Vagina (tissue), 2 donors: Measurements from ENCODE around the gene MFN2.

Experiments used
- CTCF ChIP-seq, 3 experiments: fragments of 450-650 bp in 2 of 3; fragments of 200-600 bp in 1 of 3; sonication (generic) in 1 of 3; IDR thresholded peaks; one replicate each; pipeline ENCODE4 v1.5.1; 2017 to 2019; ENCODE audit warnings: antibody characterized with exemption in 3 of 3, mild to moderate bottlenecking in 2 of 3, moderate library complexity in 2 of 3
- POLR2A ChIP-seq, 2 donors: fragments of 450-650 bp; IDR thresholded peaks; one replicate each; pipeline ENCODE4 v1.6.1; 2017; ENCODE audit warnings: antibody characterized with exemption in 2 of 2, mild to moderate bottlenecking in 2 of 2, moderate library complexity in 2 of 2
- POLR2AphosphoS5 ChIP-seq, 2 donors: sonication (generic); formaldehyde crosslinking; IDR thresholded peaks; one replicate each; pipeline ENCODE4 v1.9.0; 2017; ENCODE audit warnings: antibody characterized with exemption in 2 of 2, mild to moderate bottlenecking in 2 of 2, low read depth in 1 of 2; ENCODE audit not compliant: insufficient read depth in 1 of 2

- TF ChIP-seq POLR2A (IDR thresholded peaks at IDR 0.05) (no peak), CTCF (IDR thresholded peaks at IDR 0.05) (no peak), POLR2AphosphoS5 (IDR thresholded peaks at IDR 0.05; ENCODE audit: insufficient read depth in 1 of 2, low read depth in 1 of 2) (no peak)
Measured at GRCh38 chr1:12034381-12034801, 54.1 kb downstream of the MFN2 start.
